LHCN-M2 (cell line): ENCODE results near the gene SIRT2. TPM values are rescaled to one million over a fixed set of nuclear protein-coding genes. Genes with fewer than 3 reads are reported as not detected.
"Not testable (repeated sequence)": the region's sequence is repeated elsewhere in the genome, so short reads cannot be mapped to it uniquely, and the experiment has no call there.

Source experiments
- DNase-seq: peaks from one replicate; pipeline ENCODE4 v3.0.0-alpha.2; 2012; ENCODE audit warnings: low read depth
- total RNA-seq: library from RNA; depleted of rRNA; stranded (reverse); fragments of >200 nt; gene quantifications from 2 replicates; pipeline ENCODE4 v1.2.3, GENCODE V29; 2014

SIRT2 gene
- total RNA-seq, 1 experiment from 2014 or later, result 73.2 TPM

DNA sequence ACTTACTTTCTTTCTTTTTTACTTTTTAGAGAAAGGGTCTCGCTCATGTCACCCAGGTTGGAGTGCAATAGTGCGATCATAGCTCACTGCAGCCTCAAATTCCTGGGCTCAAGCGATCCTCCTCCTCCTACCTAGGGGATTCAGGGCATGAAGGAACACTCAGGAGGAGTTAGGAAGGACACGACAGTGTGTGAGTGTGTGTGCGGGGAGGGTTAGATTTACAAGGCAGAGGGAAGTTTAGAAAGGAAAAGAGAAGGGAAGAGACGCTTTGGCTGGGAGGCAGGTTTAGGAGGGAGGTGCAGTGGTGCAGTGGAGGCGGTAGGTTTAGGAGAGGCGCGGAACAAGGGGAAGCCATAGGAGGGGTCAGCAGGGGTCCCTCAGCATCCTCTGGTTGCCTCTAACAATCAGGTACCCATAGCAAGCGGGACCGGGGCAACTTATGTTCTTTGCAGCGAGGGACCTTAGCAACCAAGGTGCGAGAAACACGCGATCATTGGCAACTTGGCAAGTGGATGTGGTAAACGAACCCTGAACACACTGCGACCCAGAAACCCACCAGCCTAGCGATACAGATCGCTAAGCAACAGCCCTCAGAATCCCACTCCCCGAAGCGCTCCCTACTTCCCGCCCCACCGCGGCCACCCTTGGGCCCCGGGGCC lies 501 bp downstream of the SIRT2 start:
- peak; percentile 26 for DNase-seq

DNA sequence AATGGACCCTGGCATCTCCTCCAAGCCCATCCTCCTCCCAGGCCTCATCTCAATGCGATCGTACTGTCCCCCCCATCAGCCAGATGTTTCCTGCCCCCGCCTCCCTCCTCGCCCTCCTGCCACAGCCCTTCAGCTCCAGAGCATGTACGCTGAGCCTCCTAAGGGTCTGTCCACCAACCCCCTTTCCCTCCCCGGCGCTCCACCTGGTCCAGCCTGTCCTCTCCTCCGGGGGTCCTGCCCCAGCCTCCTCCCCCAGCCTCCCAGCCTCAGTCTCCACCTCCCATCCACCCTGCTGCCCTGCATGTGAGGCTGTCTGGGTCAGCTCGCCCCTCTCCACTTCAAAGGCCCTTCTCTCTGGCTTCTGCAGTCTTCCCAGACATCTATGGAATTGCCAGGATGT lies 4.5 kb downstream of the SIRT2 start:
- DNase-seq, result no peak

DNA sequence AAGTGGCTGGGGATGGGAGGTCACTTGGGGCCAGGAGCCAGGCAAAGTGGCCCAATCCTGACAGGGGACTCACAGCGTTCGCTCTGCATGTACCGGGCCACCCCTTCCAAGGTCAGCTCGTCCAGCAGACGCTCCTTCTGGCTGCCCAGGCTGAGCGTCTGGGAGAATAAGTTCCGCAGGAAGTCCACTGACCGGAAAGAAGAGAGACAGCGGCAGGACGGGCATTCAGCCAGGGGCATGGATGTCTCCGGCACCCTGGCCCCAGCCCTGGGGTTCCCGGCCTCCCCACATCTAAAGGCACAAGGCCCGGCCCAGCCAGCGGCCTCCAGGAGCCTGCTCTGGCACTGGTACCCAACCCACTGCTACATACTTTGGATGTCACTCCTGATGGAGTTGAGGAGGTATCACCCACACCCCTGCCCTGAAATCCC lies 6.1 kb downstream of the SIRT2 start:
- DNase-seq, result no peak

DNA sequence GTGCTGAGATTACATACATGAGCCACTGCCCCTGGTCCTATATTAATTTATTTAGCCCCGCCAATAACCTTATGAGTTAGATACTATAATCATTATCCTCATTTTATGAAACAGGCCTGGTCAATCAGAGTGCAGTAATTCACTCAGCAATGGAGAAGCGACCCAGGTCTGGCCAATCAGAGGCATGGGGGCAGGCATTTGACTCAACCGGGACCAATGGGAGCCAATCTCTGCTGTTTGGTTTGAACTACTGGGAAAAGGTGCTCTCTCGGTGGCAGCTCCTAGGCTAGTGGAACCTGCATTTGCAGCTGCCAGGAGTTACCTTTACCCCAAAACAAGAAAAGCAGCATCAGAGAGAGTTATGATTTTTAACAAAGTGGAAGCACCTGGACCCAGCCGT lies 6.6 kb downstream of the SIRT2 start:
- no peak for DNase-seq

DNA sequence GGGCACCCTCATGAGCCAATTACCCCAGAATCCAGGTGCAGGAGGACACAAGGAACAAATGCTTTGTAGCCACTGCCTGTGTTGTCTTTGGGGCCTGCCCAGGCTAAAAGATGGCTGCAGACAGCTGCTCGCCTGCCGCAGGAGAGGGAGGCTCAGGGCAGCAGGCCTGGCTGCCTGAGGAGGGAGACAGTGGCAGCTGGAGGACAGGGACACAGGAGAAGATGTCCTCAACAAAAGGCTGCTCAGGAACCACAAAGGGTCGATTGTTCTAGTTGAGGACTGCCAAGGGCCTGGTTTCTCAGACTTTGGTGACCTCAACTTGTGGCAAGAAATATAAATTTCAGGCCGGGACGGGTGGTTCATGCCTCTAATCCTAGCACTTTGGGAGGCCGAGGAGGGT lies 7.6 kb downstream of the SIRT2 start:
- DNase-seq, result peak; percentile 65

DNA sequence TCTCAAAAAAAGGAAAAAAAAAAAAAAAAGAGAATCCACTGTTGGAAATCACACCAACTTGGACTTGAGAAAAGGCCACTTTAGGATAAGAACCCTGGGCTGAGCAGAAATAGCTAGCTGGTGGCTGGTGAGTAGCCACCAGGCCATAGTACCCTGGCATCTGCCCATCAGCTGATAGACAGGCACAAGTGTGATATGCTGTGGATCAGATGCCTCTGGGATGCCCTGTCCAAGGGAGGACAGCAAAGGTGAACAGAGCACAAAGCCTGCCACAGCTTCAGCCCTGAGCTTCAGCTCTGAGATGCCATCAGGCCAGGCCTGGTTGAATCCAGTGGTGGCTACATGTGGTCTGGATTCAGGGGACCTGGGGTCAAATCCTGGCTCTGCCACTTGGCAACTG lies 8.7 kb downstream of the SIRT2 start:
- peak; percentile 76 for DNase-seq

DNA sequence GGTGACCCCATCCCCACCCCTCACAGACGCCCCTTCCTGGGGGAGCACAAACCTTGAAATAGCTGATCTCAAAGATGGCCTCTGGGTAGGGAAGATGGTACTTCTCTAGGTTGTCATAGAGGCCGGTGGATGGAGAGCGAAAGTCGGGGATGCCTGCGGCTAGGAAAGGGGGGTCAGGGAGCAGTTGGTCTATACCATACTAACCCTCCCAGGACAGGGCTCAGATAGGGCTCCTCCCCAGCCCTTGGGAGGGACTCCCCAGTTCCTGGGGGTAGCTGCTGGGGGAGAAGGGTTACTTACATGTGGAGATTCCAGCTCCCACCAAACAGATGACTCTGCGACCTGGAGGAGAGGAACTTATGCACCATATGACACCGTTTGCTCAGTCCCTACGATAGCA lies 9.6 kb downstream of the SIRT2 start:
- no peak for DNase-seq

DNA sequence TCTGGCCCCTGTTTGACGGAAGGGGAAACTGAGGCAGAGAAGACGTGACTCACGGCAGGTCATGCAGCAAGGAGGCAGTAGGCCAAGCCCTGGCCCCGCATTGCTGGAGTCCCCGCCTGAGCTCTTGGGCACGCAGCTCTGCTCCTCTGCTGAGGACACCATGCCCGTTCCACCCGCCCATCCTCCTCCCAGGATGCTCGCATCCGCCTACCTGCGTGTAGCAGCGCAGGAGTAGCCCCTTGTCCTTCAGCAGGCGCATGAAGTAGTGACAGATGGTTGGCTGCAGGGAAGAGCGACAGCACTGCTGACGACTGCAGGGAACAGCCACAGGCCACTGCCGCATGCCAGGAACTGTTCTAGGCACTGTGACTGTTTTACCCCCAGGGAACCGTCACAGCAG lies 10.5 kb downstream of the SIRT2 start:
- no peak for DNase-seq

DNA sequence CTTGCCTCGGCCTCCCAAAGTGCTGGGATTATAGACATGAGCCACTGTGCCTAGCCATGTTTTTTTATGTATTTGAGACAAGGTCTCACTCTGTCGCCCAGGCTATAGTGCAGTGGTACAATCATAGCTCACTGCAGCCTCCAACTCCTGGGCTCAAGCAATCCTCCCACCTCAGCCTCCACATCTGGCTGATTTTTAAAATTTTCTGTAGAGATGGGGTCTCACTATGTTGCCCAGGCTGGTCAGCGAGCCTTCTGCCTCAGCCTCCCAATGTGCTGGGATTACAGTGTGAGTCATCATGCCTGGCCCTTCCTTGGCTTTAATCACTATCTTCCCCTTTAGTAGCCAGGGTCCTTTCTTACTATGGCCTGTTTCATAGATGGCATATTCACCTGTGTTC lies 14.7 kb downstream of the SIRT2 start:
- DNase-seq, result not testable (repeated sequence)

DNA sequence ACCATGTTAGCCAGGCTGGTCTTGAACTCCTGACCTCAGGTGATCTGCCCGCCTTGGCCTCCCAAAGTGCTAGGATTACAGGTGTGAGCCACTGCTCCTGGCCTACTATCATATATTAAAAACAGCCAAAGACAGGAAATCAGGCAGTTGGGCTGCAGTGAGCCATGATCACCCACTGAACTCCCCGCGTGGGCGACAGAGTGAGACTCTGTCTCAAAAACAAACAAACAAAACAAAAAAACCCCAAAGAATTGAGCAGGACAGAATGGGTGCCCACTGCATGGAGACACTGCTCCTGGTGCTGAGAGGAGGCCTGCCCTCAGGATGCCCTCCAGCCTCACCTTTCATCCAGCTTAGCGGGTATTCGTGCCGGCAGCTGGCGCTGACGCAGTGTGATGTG lies 16.1 kb downstream of the SIRT2 start:
- no peak for DNase-seq

DNA sequence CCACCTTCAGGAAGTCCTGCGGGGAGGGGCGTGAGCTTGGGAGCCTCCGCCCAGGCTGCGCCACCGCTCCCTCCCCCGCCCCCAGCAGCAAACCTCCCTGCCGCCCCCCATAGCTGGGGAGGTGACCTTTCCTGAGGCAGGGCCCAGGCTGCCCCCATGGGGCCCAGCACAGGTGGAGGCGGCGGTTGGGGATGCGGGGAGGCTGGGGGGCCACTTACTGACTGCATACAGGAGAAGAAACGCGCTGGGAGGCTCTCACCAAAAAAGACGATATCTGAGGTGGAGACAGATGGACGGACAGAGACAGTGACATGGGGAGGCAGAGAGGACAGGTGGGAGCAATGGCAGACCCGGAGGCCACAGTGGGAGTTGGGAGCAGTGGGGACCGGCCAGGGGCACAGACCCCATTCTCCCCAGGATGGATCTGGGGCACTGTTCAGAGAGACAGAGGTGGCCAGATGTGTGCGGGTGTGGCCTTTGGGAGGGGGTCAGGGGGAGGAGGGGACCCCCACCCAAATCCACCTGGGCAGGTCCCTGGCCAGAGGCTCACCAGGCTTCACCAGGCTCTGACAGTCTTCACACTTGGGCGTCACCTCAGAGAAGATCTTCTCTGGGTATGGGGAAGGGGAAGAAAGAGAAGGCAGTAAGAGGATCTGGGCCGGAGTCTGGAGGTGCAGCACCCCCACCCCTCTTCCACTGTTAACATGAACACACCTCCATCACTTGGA lies 18.4 kb downstream of the SIRT2 start:
- DNase-seq, result no peak

DNA sequence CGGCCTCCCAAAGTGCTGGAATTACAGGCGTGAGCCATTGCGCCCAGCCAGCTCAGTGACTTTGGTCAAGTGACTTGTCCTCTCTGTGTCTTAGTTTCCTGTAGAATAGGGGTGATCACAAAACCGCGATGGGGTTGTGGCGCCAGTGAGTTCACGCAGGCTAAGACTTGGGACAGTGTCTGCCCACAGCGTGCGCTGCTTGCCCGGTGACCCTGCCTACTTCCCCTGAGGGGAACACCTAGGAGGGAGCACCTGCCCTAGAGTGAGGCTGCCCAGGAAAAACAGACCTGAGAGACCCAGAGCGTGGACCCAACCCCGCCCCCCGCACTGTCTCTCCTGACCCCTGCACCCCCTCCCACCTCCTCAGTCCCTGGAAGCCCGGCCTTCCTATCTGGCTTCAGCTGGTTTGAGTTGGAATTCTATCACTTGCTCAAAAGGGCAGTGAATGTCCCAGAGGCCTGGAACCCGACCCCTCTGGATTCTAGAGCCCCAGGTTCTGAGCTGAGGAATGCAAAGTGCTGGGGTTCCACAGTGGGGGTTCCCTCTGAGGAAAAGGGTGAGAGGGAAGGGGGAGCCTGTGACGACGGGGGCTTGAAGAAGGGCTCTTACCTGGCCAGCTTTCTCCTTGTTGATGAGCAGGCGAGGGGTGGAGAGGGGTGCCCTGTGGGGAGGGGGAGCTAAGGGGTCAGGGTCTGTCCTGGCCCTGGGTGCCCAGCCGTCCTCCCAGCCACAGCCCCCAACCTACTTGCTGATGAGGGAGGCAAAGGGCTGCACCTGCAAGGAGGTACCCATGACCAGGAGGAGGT lies 19.1 kb downstream of the SIRT2 start:
- DNase-seq, result no peak

DNA sequence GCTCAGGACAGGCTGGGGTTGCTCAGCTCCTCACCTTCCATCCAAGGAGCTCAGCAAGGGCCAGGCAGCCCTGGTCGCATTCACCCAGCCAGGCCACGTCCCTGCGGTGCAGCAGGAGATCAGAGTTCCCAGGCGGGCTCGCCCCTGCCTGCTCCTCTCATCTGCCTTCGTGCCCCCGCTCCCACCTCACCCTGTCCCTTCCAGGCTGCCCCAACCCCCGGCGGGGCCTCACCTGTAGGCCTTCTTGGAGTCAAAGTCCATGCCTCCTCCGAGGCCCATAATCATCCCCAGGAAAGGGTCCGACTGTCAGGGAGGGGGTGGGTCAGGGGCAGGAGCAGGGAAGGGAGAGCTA lies 20.0 kb downstream of the SIRT2 start:
- no peak for DNase-seq

DNA sequence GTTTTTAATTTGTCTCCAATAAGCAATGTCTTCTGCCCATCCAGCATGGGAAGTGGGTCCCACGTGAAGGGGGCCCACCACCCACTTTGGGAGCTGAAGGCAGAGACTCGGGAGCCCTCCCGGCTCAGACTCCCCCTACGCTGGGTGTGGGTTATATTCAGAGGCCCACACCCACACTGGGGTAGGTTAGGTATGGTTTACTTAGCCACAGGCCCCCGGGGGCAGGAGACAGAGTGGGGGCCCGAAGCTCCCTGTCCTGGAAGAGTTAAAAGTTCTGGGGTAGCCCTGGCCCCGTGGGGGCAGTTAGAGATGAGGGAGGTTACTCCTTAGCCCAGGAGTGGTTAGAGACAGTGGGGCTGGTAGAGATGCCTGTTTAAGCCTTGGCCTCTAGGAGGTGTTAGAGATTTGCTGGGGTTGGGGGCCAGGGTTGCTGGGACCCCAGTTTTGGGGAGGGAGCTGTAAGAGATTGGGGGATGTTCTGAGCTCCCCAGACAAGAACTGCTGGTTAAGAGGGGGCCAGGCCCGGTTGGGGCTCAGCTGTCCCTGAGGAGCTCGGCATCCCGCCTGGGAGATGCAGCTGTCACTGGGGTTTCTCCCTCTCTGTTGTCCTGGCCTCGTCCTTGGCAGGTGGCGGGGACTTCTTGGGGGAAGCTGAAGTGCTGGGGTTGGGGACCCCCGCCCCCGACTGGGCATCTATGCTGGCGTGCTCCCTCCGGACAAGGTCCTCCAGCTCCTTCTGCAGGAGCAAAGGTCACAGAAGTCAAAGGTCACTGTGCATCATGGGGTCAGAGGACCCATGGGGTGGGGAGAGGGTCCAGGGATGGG lies 20.6 kb downstream of the SIRT2 start:
- DNase-seq, result no peak

DNA sequence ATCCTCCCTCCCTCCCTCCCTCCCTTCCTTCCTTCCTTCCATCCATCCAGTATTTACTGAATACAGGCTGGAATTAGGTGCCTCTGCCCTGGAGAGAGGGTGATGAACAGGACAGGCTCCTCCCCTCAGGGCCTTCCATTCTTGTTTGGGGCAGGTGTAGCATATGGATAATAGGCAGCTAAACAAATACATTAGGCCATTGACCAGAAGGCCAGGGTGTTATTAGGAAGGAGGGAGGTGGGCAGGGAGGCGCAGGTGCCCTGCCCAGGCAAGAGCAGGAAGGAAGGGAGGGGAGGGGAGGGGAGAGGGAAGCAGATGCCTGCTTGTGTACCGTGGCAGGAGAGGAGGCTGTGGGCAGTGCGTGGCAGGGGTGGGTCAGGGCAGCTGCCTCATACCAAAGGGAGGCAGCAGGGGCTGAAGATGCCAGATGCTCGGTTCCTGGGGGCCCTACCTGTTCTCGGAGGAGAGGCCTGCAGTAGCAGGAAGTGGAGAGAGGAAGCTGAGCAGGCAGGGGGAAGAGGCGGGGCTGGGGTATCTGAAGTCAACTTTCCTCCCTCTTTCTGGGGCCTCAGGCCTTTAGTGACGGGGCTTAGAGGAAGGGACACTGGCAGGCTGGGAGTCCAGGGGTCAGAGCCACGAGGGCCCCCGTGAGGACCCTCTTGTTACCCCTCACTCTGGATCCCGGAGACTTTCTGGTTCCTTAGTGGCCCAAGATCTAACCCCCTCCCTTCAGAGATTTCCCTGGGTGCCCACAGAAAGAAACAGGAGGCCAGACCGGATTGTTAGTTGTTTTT lies 21.4 kb downstream of the SIRT2 start, which contains the start of gene RINL:
RINL (minus strand) TSS at position 495 of the 794 bp plus-strand sequence. CDS start 1,533 bp downstream, outside the sequence.
- no peak for DNase-seq

DNA sequence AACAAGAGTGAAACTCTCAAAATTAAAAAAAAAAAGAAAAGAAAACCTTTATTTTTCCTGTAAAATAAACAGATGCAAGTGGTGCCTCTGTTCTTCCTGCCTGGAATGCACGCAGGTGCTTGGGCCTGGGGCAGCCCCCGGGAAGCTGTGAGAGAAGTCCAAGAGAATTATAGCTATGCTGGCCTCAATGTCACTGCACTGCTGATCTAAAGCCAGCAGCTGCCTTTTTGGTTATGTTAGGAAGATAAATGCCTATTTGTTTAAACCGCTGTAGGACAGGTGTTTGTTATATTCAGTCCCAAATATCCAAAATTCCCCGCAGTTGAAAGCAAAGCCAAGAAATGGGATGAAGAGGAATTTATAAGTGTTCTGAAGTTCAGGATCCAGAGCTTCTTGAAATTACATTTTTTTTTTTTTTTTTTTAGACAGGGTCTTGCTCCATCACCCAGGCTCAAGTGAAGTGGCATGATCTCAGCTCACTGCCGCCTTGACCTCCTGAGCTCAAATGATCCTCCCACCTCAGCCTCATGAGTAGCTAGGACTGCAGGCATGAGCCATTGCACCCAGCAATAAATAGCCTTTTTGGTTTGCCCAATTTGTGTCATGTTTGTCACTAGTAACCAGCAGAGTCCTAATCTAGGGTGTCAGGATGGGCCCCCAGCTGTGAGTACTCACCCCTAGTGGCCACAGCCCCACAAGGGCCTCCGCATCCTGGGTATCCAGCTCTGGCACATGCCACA lies 23.6 kb downstream of the SIRT2 start:
- DNase-seq, result peak; percentile 29

DNA sequence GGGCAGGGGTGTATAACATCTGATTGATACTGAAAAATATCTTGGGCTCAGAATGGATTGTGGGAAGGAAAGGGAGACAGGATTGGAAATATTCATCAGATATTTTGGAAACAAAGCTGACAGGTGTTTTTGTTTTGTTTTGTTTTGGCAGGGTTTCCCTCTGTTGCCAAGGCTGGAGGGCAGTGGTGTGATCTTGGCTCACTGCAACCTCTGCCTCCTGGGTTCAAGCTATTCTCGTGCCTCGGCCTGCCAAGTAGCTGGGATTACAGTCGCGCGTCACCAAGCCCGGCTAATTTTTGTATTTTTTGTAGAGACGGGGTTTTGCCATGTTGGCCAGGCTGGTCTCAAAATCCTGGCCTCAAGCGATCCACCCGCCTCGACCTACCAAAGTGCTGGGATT lies 26.0 kb downstream of the SIRT2 start:
- not testable (repeated sequence) for DNase-seq

DNA sequence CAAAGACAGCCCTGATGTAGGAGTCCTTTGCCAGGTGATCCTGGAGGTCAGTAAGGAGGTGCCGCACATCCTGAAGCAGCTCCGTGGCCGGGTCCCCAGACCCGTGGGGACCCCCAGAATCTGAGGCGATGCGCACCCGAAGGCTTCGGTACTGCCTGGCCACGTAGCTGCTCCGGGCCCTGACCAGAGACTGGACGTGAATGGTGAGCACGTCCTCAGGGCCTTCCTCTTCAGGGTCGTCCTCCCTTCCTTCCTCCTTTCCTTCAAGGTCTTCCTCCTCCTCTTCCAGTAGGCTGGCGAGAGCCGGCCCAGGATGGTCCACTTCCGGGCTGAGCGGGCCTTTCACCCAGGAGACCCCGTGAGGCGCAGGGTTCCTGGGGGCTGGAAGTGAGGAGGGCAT lies 28.8 kb downstream of the SIRT2 start:
- no peak for DNase-seq

DNA sequence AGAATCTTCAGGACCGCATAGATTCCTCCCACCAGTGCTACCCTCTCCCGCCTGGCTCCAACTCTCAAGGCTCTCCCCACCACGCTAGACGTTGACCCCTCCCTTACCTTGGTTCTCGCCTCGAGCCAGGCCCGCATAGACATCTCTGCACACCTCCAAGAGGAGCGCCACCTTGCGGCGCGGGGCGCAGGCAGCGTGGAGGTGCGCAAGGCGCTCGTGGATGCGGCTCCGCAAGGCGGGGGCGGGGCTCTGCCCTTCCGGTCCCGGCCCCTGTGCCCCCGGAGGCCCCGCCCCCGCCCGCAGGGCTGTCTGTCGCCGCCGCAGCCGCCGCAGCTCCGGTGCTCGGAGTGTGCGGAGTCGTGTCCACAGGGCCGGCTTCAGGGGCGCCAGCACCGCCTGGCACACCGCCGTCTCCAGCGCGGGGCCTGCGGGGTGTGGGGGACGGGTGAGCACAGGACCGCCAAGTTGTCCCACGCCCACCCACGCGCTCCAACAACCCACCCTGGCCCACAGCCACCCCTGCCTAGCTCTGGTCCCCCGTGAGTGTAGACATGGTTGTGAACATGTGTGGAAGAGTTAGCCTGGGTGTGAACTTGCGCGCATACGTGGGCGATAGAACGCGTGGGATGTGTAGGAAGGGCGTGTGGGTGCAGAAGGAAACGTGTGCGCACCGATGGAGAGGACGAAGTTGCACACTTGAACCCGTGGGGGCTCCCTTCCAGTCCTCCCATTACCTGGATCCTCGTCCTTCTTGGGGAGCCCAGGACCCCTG lies 29.4 kb downstream of the SIRT2 start:
- no peak for DNase-seq
